Esophagus squamous epithelium (tissue), 4 donors: Measurements from ENCODE around the gene SLC2A6.

Source experiments
- CTCF ChIP-seq, 6 experiments: fragments of 450-650 bp in 4 of 6; fragments of 200-600 bp in 2 of 6; sonication (generic) in 2 of 6; IDR thresholded peaks; one replicate each; pipeline ENCODE4 v1.5.1; 2016 to 2019; ENCODE audit warnings: antibody characterized with exemption in 6 of 6, mild to moderate bottlenecking in 4 of 6, moderate library complexity in 4 of 6
- POLR2A ChIP-seq, 4 donors: fragments of 450-650 bp; IDR thresholded peaks; one replicate each; pipeline ENCODE4 v1.6.1; 2017; ENCODE audit warnings: antibody characterized with exemption in 4 of 4, mild to moderate bottlenecking in 4 of 4, moderate library complexity in 3 of 4

- no peak for TF ChIP-seq CTCF (IDR thresholded peaks at IDR 0.05)
- no peak for TF ChIP-seq POLR2A (IDR thresholded peaks at IDR 0.05)
Observed at GRCh38 chr9:133464638-133465037, 14.3 kb downstream of the SLC2A6 start.
